Cardiac fibroblast (primary cell): ENCODE results near the gene NALCN.

Source experiments
- DNase-seq, 2 donors: peaks; one replicate each; pipeline versions ENCODE4 v3.0.0 to v3.0.0-alpha.2; 2010; ENCODE audit warnings: low read depth in 2 of 2
- H3K4me3 ChIP-seq, 2 donors: replicated peaks in 1 of 2; 1 replicate in 1 of 2; 2 replicates in 1 of 2; pipeline ENCODE4 v1.5.1; 2011; ENCODE audit warnings: low read depth in 2 of 2, low read length in 2 of 2, mild to moderate bottlenecking in 2 of 2, moderate library complexity in 1 of 2
- TF ChIP-seq, protein P1 (sequence below): IDR thresholded peaks from one replicate; pipeline ENCODE4 v1.5.1; 2011; ENCODE audit warnings: low read depth, mild to moderate bottlenecking, low read length, inconsistent platforms

Gene NALCN

DNA sequence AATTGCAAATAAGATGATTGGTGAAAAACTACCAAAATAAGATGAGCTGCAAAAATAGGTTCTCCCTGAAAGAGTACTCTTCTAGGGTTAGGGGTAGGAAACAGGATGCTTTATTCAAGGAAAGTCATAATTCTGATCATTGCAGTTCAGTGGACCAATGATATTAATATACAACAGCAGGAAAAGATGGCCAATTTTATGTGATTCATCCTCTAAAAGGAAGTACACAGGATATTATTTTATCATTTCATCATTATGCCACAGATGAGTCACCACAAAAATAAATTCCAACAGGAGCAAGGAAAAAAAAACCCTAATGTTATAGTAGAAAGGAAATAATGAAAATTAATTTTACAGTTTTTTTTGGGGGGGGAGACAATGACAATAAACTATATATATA is 205.0 kb downstream of the NALCN start:
- TF ChIP-seq, protein P1, sequence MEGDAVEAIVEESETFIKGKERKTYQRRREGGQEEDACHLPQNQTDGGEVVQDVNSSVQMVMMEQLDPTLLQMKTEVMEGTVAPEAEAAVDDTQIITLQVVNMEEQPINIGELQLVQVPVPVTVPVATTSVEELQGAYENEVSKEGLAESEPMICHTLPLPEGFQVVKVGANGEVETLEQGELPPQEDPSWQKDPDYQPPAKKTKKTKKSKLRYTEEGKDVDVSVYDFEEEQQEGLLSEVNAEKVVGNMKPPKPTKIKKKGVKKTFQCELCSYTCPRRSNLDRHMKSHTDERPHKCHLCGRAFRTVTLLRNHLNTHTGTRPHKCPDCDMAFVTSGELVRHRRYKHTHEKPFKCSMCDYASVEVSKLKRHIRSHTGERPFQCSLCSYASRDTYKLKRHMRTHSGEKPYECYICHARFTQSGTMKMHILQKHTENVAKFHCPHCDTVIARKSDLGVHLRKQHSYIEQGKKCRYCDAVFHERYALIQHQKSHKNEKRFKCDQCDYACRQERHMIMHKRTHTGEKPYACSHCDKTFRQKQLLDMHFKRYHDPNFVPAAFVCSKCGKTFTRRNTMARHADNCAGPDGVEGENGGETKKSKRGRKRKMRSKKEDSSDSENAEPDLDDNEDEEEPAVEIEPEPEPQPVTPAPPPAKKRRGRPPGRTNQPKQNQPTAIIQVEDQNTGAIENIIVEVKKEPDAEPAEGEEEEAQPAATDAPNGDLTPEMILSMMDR: no peak
- peak; percentile 6 to 79 for DNase-seq
- H3K4me3 ChIP-seq: no peak overlapping the region

DNA sequence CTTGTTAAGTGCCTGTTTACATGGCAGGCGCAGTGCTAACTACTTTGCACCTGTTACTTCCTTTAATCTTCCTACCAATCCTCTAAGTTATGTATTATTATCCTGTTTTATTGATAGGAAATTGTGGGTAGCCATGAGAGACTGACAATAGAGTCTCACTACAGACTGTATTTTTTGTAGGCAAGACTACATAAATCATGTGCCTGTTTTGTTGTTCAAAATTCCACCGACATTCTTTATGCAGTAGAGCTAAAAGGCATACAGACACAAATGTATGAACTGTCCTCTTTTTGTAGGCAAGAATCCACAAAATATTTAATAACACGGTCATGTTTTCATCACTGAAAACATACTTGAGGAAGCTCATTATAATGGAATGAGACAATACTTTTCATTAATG is 205.5 kb downstream of the NALCN start:
- H3K4me3 ChIP-seq: no peak overlapping the region
- DNase-seq: no peak
- TF ChIP-seq, protein P1: no peak

DNA sequence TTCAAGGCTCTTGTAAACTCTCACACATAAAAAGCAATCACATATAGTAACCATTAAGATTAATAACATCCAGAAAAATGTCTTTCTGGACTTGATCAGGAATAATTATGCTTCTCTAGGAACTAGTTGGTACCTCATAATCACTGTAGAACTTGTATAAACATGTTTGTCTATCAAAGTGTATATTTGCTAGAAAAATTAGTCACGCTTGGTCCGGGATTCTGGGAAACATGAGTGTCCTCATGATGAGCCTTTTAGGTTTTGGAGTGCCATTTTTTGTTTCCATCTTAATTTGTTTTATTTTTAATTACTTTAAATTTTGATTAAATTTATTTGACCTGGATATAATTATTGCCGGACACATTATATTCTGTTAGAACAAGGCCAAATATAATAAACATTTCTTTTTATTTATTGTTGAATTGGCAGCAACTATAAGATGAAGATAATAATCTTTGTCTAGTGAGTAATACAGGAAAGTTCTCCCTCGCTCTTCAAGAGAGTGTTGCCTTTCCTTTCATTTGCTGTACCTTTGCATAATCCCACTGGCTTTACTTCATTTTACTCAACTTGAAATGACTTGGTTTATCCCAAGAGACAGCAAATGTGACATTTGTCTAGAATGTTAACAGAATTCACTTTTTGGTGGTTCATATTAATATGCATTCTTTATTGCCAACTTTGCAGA is 207.0 kb downstream of the NALCN start:
- TF ChIP-seq, protein P1: no peak
- DNase-seq: no peak
- no peak overlapping the region for H3K4me3 ChIP-seq

DNA sequence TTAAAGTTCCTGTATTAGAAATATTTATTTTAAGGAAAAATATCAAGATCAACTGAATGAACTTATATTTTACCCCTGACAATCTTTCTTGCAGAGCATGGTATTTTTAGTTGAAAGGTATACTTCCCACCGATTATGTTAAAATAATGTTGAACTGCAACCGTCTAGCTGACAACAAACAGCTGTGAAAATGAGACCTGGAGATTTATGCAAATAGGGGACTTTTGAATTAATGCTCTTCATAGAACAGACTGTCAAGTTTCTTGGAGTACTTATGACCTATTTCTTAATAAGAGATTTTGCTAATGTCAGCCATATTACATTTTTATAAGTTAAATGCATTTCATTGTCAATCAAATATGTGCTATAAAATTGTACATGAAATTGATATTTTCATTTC is 210.9 kb downstream of the NALCN start:
- no peak for DNase-seq
- TF ChIP-seq, protein P1: no peak
- H3K4me3 ChIP-seq: no peak overlapping the region

DNA sequence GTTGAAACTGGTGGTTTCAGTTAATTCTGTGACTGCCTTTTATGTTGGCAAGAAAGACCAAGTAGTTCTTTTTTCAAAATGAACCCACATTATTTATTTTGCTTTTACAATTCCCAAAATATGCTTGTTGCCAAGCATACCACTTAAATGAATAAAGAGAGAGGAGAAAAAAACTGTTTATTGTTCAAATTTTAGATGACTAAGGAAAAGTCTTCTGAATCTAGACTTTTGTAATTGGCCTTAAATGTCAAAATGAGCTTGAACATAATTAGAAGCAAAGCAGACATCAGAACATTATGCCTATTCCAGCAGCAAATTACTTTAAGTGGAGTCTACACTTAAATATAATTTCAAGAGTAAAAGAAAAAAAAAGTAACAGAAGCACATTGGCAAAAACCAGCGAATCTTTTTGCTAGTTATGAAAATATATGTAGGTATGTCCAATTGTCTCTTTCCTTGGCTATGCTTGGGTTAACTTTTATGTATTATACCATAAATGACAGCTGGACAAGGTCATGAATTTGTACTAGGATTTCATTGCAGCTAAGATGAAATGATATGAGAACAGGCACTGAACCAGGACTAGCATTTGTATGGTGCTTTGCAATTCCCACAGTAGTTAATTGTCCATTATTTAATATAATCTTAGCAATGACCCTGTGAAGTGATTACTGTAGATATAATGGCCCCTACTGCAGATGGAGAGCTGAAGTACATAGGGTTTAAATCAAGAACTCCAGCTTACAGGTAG is 211.9 kb downstream of the NALCN start:
- TF ChIP-seq, protein P1: no peak
- H3K4me3 ChIP-seq: no peak overlapping the region
- DNase-seq: peak in 1 of 2 donors; percentile 13

DNA sequence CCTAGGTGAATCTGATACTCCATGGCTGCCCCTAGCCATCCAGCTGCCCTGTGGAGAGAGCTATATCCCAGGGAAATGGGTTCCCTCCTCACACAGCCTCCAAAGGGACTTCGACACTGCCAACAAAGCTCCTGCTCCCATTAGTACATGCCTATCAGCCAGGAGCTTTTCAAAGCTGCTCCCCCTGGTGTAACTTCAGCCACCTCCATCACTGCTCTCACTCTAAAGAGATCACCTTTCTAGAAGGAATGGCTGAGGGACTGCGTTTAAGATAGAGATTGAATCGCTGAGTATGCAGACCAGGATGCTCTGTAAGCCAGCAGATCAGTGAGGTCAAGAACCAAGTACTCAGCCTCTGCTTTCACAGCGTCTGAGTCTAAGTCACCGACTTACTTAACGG is 213.7 kb downstream of the NALCN start:
- TF ChIP-seq, protein P1: no peak
- DNase-seq: no peak
- no peak overlapping the region for H3K4me3 ChIP-seq

DNA sequence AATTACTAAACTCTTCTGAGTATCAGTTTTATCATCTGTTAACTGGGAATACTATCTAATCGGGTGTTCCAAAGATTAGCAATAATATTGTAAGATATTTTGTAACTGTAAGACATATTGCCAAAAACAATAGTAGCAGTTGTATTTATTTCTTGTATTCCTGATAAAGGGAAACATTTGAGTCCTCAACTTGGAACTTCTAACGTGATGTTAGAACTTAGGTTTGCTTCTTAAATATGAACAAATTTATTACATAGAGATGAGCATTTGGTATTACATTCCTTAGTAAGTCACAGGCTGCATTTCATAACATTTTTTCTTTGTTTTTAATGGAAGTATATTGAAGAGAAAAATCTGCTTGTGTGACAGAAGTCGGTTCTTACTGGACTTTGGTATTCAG is 225.3 kb downstream of the NALCN start:
- DNase-seq: no peak
- TF ChIP-seq, protein P1: no peak
- H3K4me3 ChIP-seq: no peak overlapping the region
